Coronary artery (tissue), 2 donors: Measurements from ENCODE around the gene IGF2BP3.

ENCODE experiments used
- DNase-seq: peaks from one replicate; pipeline ENCODE4 v3.0.0-alpha.2; 2017; ENCODE audit warnings: low spot score
- H3K27ac ChIP-seq, 2 donors: fragments of 200-600 bp; sonication (generic); one replicate each; pipeline ENCODE4 v1.5.1; 2016 to 2019
- H3K4me3 ChIP-seq: fragments of 200-600 bp; sonication (generic); 2 replicates; pipeline ENCODE4 v1.5.1; 2016; ENCODE audit warnings: mild to moderate bottlenecking, moderate library complexity
- CTCF ChIP-seq: fragments of 200-600 bp; sonication (generic); IDR thresholded peaks from one replicate; pipeline ENCODE4 v1.5.1; 2019; ENCODE audit warnings: antibody characterized with exemption

Gene IGF2BP3

DNA sequence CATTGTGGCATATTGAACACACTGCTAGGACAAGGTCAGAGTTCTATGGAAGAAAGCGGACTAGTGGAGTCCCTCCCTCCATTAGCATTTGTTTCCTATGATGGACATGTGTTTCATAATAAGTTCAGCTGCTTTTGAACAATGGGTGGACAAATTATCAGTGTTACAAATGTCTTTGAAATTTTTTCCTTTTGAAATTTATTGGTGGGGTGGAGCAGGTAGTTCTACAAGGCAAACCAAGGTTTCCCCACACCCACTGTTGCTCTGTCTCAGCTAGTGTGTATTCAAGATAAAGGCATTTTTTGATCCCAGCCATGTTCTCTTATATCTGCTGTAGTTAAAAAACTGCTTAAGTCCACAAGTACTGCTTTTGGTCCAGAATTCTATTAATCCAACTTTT, 91.3 kb downstream of the IGF2BP3 start:
- TF ChIP-seq CTCF = no peak
- no peak overlapping the region for H3K4me3 ChIP-seq
- DNase-seq = no peak
- H3K27ac ChIP-seq = no peak overlapping the region

- Histone ChIP-seq H3K4me3 (no peak overlapping the region), H3K27ac (no peak overlapping the region)
- DNase-seq = no peak
- no peak for TF ChIP-seq CTCF
These were observed 93.2 kb downstream of the IGF2BP3 start for GRCh38 chr7:23377134-23377533.

DNA sequence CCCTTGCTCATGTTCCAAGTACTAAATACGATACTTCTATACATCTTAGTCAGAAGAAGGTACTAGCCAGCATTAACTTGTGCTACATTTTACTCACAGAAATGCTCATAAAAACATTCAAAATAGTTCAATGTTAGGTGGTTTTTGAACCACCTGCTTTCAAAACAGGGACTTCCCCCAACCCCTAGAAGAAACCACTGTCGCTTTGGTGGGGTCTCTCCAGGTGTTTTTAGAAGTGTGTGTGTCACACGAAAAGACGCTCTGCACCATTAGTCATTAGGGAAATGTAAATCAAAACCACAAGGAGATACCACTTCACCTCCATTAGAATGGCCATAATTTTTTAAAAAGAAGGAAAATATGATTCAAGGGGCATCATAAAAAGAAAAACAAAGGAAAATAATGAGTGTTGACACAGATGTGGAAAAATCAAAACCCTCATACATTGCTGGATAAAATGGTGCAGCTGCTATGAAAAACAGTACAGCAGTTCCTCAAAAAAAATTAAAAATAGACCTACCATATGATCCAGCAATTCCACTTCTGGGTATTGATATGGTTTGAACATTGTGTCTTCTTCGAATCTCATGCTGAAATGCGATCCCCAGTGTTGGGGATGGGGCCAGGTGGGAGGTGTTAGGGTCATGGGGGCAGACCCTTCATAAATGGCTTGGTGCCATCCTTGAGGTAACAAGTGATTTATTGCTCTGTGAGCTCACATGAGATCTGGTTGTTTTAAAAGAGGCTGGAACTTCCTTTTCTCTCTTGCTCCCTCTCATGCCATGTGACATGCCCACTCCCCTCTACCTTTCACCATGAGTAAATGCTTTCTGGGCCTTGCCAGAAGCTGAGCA, 96.9 kb downstream of the IGF2BP3 start:
- DNase-seq = no peak
- no peak overlapping the region for H3K27ac ChIP-seq
- H3K4me3 ChIP-seq = no peak overlapping the region
- no peak for TF ChIP-seq CTCF

GRCh38 chr7:23372611-23373010, 97.7 kb downstream of the IGF2BP3 start:
- no peak overlapping the region for H3K4me3 ChIP-seq
- TF ChIP-seq CTCF = no peak
- DNase-seq = no peak
- H3K27ac ChIP-seq = no peak overlapping the region

DNA sequence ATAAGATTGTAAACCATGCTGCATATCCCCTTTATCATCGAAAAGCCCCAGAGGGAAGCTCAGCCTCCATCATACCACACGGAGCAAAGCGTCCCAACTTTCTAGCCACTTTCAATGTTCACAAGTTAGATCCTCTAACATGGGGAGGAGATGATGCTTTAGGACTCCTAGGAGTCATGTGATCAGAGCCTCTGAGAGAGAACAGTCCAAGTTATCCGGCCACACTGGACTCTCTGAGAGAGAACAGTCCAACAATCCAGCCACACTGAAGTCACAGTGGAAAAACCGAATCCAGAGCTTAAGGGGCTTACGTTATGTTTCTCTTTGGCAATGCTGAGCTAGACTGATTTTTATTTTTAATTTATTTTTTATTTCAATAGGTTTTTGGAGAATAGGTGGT, 98.6 kb downstream of the IGF2BP3 start:
- Histone ChIP-seq H3K27ac (no peak overlapping the region), H3K4me3 (no peak overlapping the region)
- DNase-seq = no peak
- no peak for TF ChIP-seq CTCF

DNA sequence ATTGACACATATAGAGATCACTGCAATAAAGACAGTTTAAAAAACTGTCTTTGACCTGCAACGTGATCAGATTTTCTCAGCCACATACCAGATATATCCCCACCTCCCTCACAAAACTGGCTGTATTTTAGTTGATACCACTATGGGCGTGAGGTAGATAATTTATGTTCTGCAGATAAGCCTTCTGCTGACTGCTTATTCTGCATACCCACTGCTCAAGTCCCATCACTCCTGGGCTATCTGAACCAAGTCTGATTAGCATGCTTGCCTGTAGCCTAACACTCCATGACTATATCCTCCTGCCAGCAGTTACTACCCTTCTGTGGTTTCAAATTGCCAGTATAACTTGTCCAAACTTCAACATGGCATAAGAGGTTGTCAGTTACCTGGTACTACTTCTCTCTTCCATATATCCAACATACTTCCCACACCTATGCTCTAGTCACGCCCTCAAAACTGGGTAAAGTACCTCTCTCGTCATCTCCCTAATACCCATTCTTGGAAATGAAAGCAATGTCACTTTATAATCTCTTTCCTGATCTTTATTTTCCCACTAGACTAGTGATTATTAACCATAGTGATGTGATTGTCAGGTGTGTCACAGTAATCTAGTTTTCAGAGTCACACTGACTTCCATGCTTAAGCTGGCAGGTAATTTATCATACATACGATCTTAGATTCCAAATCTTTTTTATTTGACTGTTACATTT, 100.4 kb downstream of the IGF2BP3 start:
- no peak overlapping the region for H3K27ac ChIP-seq
- no peak for DNase-seq
- no peak for TF ChIP-seq CTCF
- H3K4me3 ChIP-seq = no peak overlapping the region

- H3K27ac ChIP-seq = no peak overlapping the region
- no peak for DNase-seq
- H3K4me3 ChIP-seq = no peak overlapping the region
- TF ChIP-seq CTCF = no peak
These were observed 101.2 kb downstream of the IGF2BP3 start for GRCh38 chr7:23369100-23369499.
